HCT116 (cell line): ENCODE data around the gene CD320. TPM values are rescaled to one million over a fixed set of nuclear protein-coding genes. Genes with fewer than 3 reads are reported as not detected.

ENCODE experiments used
- ATAC-seq: fragments of 200-7000 bp; cut with Tn5 transposase; 2 replicates; pipeline ENCODE4 v1.9.1; 2020; ENCODE audit warnings: mild to moderate bottlenecking, moderate library complexity
- BruUV-seq: library from RNA; stranded (reverse); fragments of 400-500 nt; replicated peaks from 2 replicates; lab custom pipeline; 2021; lab: Mats Ljungman, UMichigan
- CTCF ChIA-PET: fragments of 300-600 bp; sonication (Branson Sonifier 250); formaldehyde crosslinking; loops from one replicate; lab custom pipeline; 2021; ENCODE audit warnings: antibody characterized with exemption; lab: Charles Lee
- POLR2A ChIA-PET: fragments of 300-600, 350-600 bp; sonication (Branson Sonifier 250); formaldehyde crosslinking; loops from one replicate; lab custom pipeline; 2021; ENCODE audit warnings: antibody characterized with exemption; lab: Charles Lee
- RAD21 ChIA-PET, 2 experiments: fragments of 300-600 bp; sonication (Branson Sonifier 250); formaldehyde crosslinking; loops; one replicate each; lab custom pipeline; 2023; ENCODE audit warnings: low total read pairs in 2 of 2; ENCODE audit not compliant: uncharacterized antibody in 2 of 2, unreplicated experiment in 2 of 2, low non-redundant PET in 1 of 2; lab: Charles Lee
- DNase-seq: peaks from one replicate; pipeline ENCODE4 v3.0.0-alpha.2; 2010; ENCODE audit warnings: low read depth, low spot score
- H2AFZ ChIP-seq: fragments of 200-600 bp; shearing (Covaris generic), sonication (generic); 2 replicates; pipeline ENCODE4 v1.6.1; 2017; ENCODE audit warnings: low read depth, mixed run types, mixed read lengths, antibody characterized with exemption, low read length; ENCODE audit not compliant: poor library complexity, severe bottlenecking
- H3K27ac ChIP-seq: 2 replicates; pipeline ENCODE4 v1.5.1; 2012; ENCODE audit warnings: low read depth, low read length
- H3K27me3 ChIP-seq: fragments of 200-600 bp; sonication (generic); 2 replicates; pipeline ENCODE4 v1.6.1; 2016; ENCODE audit warnings: mixed run types, low read length, mixed read lengths; ENCODE audit not compliant: insufficient read depth
- H3K36me3 ChIP-seq, 2 experiments: fragments of 200-500 bp in 1 of 2; fragments of 200-600 bp in 1 of 2; sonication (Bioruptor generic) in 1 of 2; sonication (generic) in 1 of 2; 2 replicates each; pipeline versions ENCODE4 v1.5.1 to v1.6.1; 2014 to 2016; ENCODE audit warnings: low read length in 2 of 2, inconsistent platforms in 1 of 2, mixed read lengths in 1 of 2, mixed run types in 1 of 2; ENCODE audit not compliant: insufficient read depth in 2 of 2, control insufficient read depth in 1 of 2
- H3K4me1 ChIP-seq, 2 experiments: fragments of 200-600 bp in 1 of 2; sonication (generic) in 1 of 2; 2 replicates each; pipeline versions ENCODE4 v1.5.1 to v1.6.1; 2012 to 2017; ENCODE audit warnings: low read length in 2 of 2, inconsistent platforms in 1 of 2, mild to moderate bottlenecking in 1 of 2, mixed read lengths in 1 of 2, mixed run types in 1 of 2, moderate library complexity in 1 of 2; ENCODE audit not compliant: insufficient read depth in 2 of 2, control insufficient read depth in 1 of 2
- H3K4me2 ChIP-seq: fragments of 200-600 bp; sonication (generic); 2 replicates; pipeline ENCODE4 v1.6.1; 2017; ENCODE audit warnings: mixed run types, low read length, mixed read lengths
- H3K4me3 ChIP-seq, 2 experiments: fragments of 200-600 bp in 1 of 2; sonication (generic) in 1 of 2; replicated peaks in 1 of 2; 2 replicates each; pipeline ENCODE4 v1.5.1; 2011 to 2016; ENCODE audit warnings: low read length in 2 of 2, control low read depth in 1 of 2, low read depth in 1 of 2, mild to moderate bottlenecking in 1 of 2, mixed read lengths in 1 of 2, mixed run types in 1 of 2
- H3K79me2 ChIP-seq: fragments of 200-600 bp; sonication (generic); 2 replicates; pipeline ENCODE4 v1.6.1; 2017; ENCODE audit warnings: mild to moderate bottlenecking, mixed run types, low read length, moderate library complexity, mixed read lengths; ENCODE audit not compliant: insufficient read depth
- H3K9ac ChIP-seq: fragments of 200-600 bp; sonication (generic); 2 replicates; pipeline ENCODE4 v1.6.1; 2016; ENCODE audit warnings: low read length, mixed read lengths
- H3K9me2 ChIP-seq: fragments of 200-600 bp; sonication (generic), shearing (Covaris generic); 2 replicates; pipeline ENCODE4 v1.6.1; 2017; ENCODE audit warnings: mixed run types, mild to moderate bottlenecking, moderate library complexity; ENCODE audit not compliant: insufficient read depth
- H3K9me3 ChIP-seq, 2 experiments: fragments of 200-500 bp in 1 of 2; fragments of 200-600 bp in 1 of 2; sonication (Bioruptor generic) in 1 of 2; sonication (generic) in 1 of 2; 2 replicates each; pipeline ENCODE4 v1.6.1; 2014 to 2017; ENCODE audit warnings: low read length in 2 of 2, mixed read lengths in 2 of 2, inconsistent platforms in 1 of 2, low read depth in 1 of 2, mild to moderate bottlenecking in 1 of 2, mixed run types in 1 of 2, moderate library complexity in 1 of 2; ENCODE audit not compliant: control insufficient read depth in 1 of 2, insufficient read depth in 1 of 2
- H4K20me1 ChIP-seq: fragments of 200-600 bp; sonication (generic), shearing (Covaris generic); 2 replicates; pipeline ENCODE4 v1.6.1; 2017; ENCODE audit warnings: mixed run types, mild to moderate bottlenecking, moderate library complexity; ENCODE audit not compliant: insufficient read depth
- ATF3 ChIP-seq: IDR thresholded peaks from 2 replicates; pipeline ENCODE4 v1.6.1; 2012
- CBX3 ChIP-seq: IDR thresholded peaks from 2 replicates; pipeline ENCODE4 v1.6.1; 2012; ENCODE audit warnings: low read depth
- CEBPB ChIP-seq: IDR thresholded peaks from 2 replicates; pipeline ENCODE4 v1.6.1; 2012; ENCODE audit warnings: low read depth
- EGR1 ChIP-seq: IDR thresholded peaks from 2 replicates; pipeline ENCODE4 v1.6.1; 2012; ENCODE audit warnings: low read depth
- ELF1 ChIP-seq: IDR thresholded peaks from 2 replicates; pipeline ENCODE4 v1.6.1; 2012; ENCODE audit warnings: low read depth, borderline replicate concordance
- EZH2 ChIP-seq: fragments of 200-600 bp; sonication (generic); IDR thresholded peaks from 2 replicates; pipeline ENCODE4 v1.6.1; 2017; ENCODE audit warnings: antibody characterized with exemption, mixed run types
- JUND ChIP-seq: IDR thresholded peaks from 2 replicates; pipeline ENCODE4 v1.6.1; 2012
- POLR2A ChIP-seq: IDR thresholded peaks from 2 replicates; pipeline ENCODE4 v1.7.0; 2011; ENCODE audit warnings: borderline replicate concordance; ENCODE audit not compliant: insufficient read depth, insufficient read length; ENCODE audit errors: extremely low read depth
- POLR2AphosphoS5 ChIP-seq: IDR thresholded peaks from 2 replicates; pipeline ENCODE4 v1.6.1; 2011; ENCODE audit warnings: mild to moderate bottlenecking, low read depth, low read length, moderate library complexity
- RAD21 ChIP-seq: IDR thresholded peaks from 2 replicates; pipeline ENCODE4 v1.6.1; 2012; ENCODE audit warnings: low read depth, mild to moderate bottlenecking
- SIN3A ChIP-seq: IDR thresholded peaks from 2 replicates; pipeline ENCODE4 v1.6.1; 2012; ENCODE audit warnings: low read depth
- SP1 ChIP-seq: IDR thresholded peaks from 2 replicates; pipeline ENCODE4 v1.6.1; 2012; ENCODE audit warnings: low read depth
- TCF7L2 ChIP-seq: IDR thresholded peaks from 2 replicates; pipeline ENCODE4 v1.7.0; 2011; ENCODE audit warnings: borderline replicate concordance, inconsistent platforms; ENCODE audit not compliant: insufficient read depth, insufficient read length; ENCODE audit errors: extremely low read depth
- intact Hi-C: fragments of 100-400 bp; cut with micrococcal nuclease; formaldehyde crosslinking; loops from 2 replicates; pipeline ENCODE4 v1.10.0; 2022
- total RNA-seq: library from RNA; stranded (reverse); gene quantifications from one replicate; pipeline ENCODE4 v1.2.1, GENCODE V29; 2021; ENCODE audit not compliant: unreplicated experiment
- TF ChIP-seq, protein P1 (sequence below): IDR thresholded peaks from 2 replicates; pipeline ENCODE4 v1.6.1; 2011; ENCODE audit warnings: mild to moderate bottlenecking, low read length, moderate library complexity; ENCODE audit not compliant: insufficient replicate concordance; ENCODE audit errors: extremely low read depth
- TF ChIP-seq, protein P2 (sequence below), 3 experiments: fragments of 200-600 bp in 1 of 3; sonication (generic) in 1 of 3; IDR thresholded peaks in 2 of 3; conservative IDR thresholded peaks in 1 of 3; 2 replicates each; pipeline ENCODE4 v1.5.1; 2012 to 2017; ENCODE audit warnings: low read depth in 2 of 3, low read length in 2 of 3, antibody characterized with exemption in 1 of 3, borderline replicate concordance in 1 of 3, control low read depth in 1 of 3, mild to moderate bottlenecking in 1 of 3, mixed read lengths in 1 of 3, mixed run types in 1 of 3, moderate library complexity in 1 of 3; ENCODE audit not compliant: insufficient read depth in 1 of 3

The CD320 gene
- total RNA-seq, 1 experiment from 2014 or later = 86.2 TPM

- no peak overlapping the region for H3K27ac ChIP-seq
- ChIA-PET POLR2A (interaction anchor here (0.7 to 1.0 kb wide), 3 partner anchors 9 to 12 kb away, joined by 3 to 5 read pairs (median 4); no protein-coding TSS in a partner anchor), RAD21 (no interaction called here), CTCF (no interaction called here)
- ATAC-seq (no peak), DNase-seq (no peak)
- TF ChIP-seq SP1 (no peak), ATF3 (no peak), EZH2 (no peak), TCF7L2 (no peak), CEBPB (no peak), SIN3A (no peak), EGR1 (no peak), CBX3 (no peak)
- no peak overlapping the region for H3K9ac ChIP-seq
- BruUV-seq = no TSS peak
- H3K4me2 ChIP-seq = no peak overlapping the region
- H4K20me1 ChIP-seq = peaks cover 5% of the 10 kb centered on the region; the same call in 1 of the 2 replicates
- H3K36me3 ChIP-seq = peaks cover 11 to 22% of the 10 kb centered on the region in 2 experiments
- H3K4me3 ChIP-seq = no peak overlapping the region
- peaks cover 8 to 16% of the 10 kb centered on the region in 2 experiments; a peak in 3 of 4 replicates for H3K4me1 ChIP-seq
- intact Hi-C loops = no loop called here
- H3K27me3 ChIP-seq = no peaks in the 10 kb centered on the region
- H3K9me2 ChIP-seq = no peaks in the 10 kb centered on the region
- no peak overlapping the region for H2AFZ ChIP-seq
- H3K79me2 ChIP-seq = peaks cover 28% of the 10 kb centered on the region
- H3K9me3 ChIP-seq = no peaks in the 10 kb centered on the region
Observed at GRCh38 chr19:8325454-8325853, 17.3 kb upstream of the CD320 start.

- ChIA-PET RAD21 (interaction anchor here in 1 of 2 experiments (0.6 kb wide), 1 partner anchor 404 kb away, joined by 3 read pairs; the partner anchor contains the start of gene SNAPC2), CTCF (interaction anchor here (1.8 kb wide), 1 partner anchor 12 kb away, joined by 5 read pairs; no protein-coding TSS in a partner anchor), POLR2A (interaction anchor here (0.7 to 4.1 kb wide), 3 partner anchors 10 to 189 kb away, joined by 3 to 37 read pairs (median 5); partner anchors contain the start of gene ZNF414)
- Histone ChIP-seq H3K27me3 (no peaks in the 10 kb centered on the region), H3K79me2 (peaks cover 39% of the 10 kb centered on the region), H3K4me3 (no peak overlapping the region), H3K4me2 (no peak overlapping the region), H3K36me3 (peaks cover 11 to 22% of the 10 kb centered on the region in 2 experiments), H2AFZ (no peak overlapping the region), H3K4me1 (peaks cover 12 to 25% of the 10 kb centered on the region in 2 experiments; a peak in 3 of 4 replicates), H3K9me2 (no peaks in the 10 kb centered on the region), H3K9me3 (no peaks in the 10 kb centered on the region), H4K20me1 (peaks cover 5% of the 10 kb centered on the region; the same call in 1 of the 2 replicates), H3K27ac (peak overlapping the region; percentile 74), H3K9ac (no peak overlapping the region)
- no peak for DNase-seq
- no TSS peak for BruUV-seq
- peak; percentile 33; the same call in 1 of the 2 replicates for TF ChIP-seq JUND
- no peak for TF ChIP-seq RAD21
- TF ChIP-seq CBX3 = 0 out of 2 replicates have a peak, but pooled peaks have one; percentile 23
- TF ChIP-seq, protein P1, sequence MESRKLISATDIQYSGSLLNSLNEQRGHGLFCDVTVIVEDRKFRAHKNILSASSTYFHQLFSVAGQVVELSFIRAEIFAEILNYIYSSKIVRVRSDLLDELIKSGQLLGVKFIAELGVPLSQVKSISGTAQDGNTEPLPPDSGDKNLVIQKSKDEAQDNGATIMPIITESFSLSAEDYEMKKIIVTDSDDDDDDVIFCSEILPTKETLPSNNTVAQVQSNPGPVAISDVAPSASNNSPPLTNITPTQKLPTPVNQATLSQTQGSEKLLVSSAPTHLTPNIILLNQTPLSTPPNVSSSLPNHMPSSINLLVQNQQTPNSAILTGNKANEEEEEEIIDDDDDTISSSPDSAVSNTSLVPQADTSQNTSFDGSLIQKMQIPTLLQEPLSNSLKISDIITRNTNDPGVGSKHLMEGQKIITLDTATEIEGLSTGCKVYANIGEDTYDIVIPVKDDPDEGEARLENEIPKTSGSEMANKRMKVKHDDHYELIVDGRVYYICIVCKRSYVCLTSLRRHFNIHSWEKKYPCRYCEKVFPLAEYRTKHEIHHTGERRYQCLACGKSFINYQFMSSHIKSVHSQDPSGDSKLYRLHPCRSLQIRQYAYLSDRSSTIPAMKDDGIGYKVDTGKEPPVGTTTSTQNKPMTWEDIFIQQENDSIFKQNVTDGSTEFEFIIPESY = no peak
- TF ChIP-seq POLR2A = peak; percentile 32
- no peak for TF ChIP-seq ELF1
- TF ChIP-seq POLR2AphosphoS5 = peak; percentile 30; the same call in 1 of the 2 replicates
- TF ChIP-seq, protein P2, sequence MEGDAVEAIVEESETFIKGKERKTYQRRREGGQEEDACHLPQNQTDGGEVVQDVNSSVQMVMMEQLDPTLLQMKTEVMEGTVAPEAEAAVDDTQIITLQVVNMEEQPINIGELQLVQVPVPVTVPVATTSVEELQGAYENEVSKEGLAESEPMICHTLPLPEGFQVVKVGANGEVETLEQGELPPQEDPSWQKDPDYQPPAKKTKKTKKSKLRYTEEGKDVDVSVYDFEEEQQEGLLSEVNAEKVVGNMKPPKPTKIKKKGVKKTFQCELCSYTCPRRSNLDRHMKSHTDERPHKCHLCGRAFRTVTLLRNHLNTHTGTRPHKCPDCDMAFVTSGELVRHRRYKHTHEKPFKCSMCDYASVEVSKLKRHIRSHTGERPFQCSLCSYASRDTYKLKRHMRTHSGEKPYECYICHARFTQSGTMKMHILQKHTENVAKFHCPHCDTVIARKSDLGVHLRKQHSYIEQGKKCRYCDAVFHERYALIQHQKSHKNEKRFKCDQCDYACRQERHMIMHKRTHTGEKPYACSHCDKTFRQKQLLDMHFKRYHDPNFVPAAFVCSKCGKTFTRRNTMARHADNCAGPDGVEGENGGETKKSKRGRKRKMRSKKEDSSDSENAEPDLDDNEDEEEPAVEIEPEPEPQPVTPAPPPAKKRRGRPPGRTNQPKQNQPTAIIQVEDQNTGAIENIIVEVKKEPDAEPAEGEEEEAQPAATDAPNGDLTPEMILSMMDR (IDR thresholded peaks at IDR 0.05 in 2 of 3, conservative IDR thresholded peaks at IDR 0.05 in 1 of 3; ENCODE audit: borderline replicate concordance in 1 of 3, insufficient read depth in 1 of 3, low read depth in 2 of 3, low read length in 2 of 3) = peak in 2 of 3 experiments; percentile 12 to 19; a peak in 3 of 6 replicates
- no peak for TF ChIP-seq EGR1
- ATAC-seq = peak; percentile 35
- intact Hi-C loops = no loop called here
Observed at GRCh38 chr19:8324186-8325050, 16.3 kb upstream of the CD320 start.
